ENCODE data around the gene PTPRE.

The PTPRE gene

GRCh38 chr10:127926455-127926854 lies 19.6 kb downstream of the PTPRE start:
- DNase-seq (no peak), ATAC-seq (no peak)

- DNase-seq (no peak), ATAC-seq (no peak)
Measured at GRCh38 chr10:127928021-127928806, 21.3 kb downstream of the PTPRE start.

- ATAC-seq = no peak
- DNase-seq = no peak
Measured at GRCh38 chr10:127932521-127933270, 25.8 kb downstream of the PTPRE start.

- ATAC-seq (no peak), DNase-seq (no peak)
Measured at GRCh38 chr10:127933271-127933670, 26.4 kb downstream of the PTPRE start.

GRCh38 chr10:127934383-127934782 lies 27.5 kb downstream of the PTPRE start:
- ATAC-seq (no peak), DNase-seq (no peak)

GRCh38 chr10:127935071-127935561 lies 28.2 kb downstream of the PTPRE start:
- ATAC-seq (no peak), DNase-seq (no peak)

GRCh38 chr10:127937069-127937468 lies 30.2 kb downstream of the PTPRE start:
- DNase-seq = no peak
- ATAC-seq = no peak

GRCh38 chr10:127937915-127938463 lies 31.1 kb downstream of the PTPRE start:
- ATAC-seq (no peak), DNase-seq (no peak)

- DNase-seq (no peak), ATAC-seq (no peak)
Measured at GRCh38 chr10:127939786-127940330, 33.0 kb downstream of the PTPRE start.

- ATAC-seq (no peak), DNase-seq (no peak)
Measured at GRCh38 chr10:127940866-127941640, 34.1 kb downstream of the PTPRE start.

- DNase-seq = no peak
Measured at GRCh38 chr10:127942811-127943210, 35.9 kb downstream of the PTPRE start.

GRCh38 chr10:127943336-127943910 lies 36.5 kb downstream of the PTPRE start:
- DNase-seq (no peak), ATAC-seq (no peak)

More at GRCh38 chr10:127942811-127943210, 35.9 kb downstream of the PTPRE start:
- ATAC-seq = no peak

GRCh38 chr10:127944256-127944655 lies 37.4 kb downstream of the PTPRE start:
- no peak for DNase-seq
- ATAC-seq = no peak

- DNase-seq = no peak
- ATAC-seq = peak; percentile 75
Measured at GRCh38 chr10:127945341-127945758, 38.4 kb downstream of the PTPRE start.

GRCh38 chr10:127945948-127946711 lies 39.2 kb downstream of the PTPRE start:
- DNase-seq = no peak
- no peak for ATAC-seq

- DNase-seq (no peak), ATAC-seq (no peak)
Measured at GRCh38 chr10:127947211-127947610, 40.3 kb downstream of the PTPRE start.

- DNase-seq (no peak), ATAC-seq (no peak)
Measured at GRCh38 chr10:127948791-127949190, 41.9 kb downstream of the PTPRE start.

GRCh38 chr10:127949831-127950230 lies 42.9 kb downstream of the PTPRE start:
- ATAC-seq (no peak), DNase-seq (no peak)

GRCh38 chr10:127951861-127952574 lies 45.1 kb downstream of the PTPRE start:
- ATAC-seq (no peak), DNase-seq (no peak)

- ATAC-seq (no peak), DNase-seq (no peak)
Measured at GRCh38 chr10:127952575-127952869, 45.6 kb downstream of the PTPRE start.

Measured in stimulated activated naive CD8-positive, alpha-beta T cell treated with anti-CD3 and anti-CD28 coated beads, Interleukin-15, Interleukin-2, amounts not matched to agents 100 U/mL and 50 U/mL, for 24 hours (primary cell).